B cell (primary cell): ENCODE measurements around the gene ISLR. TPM values are rescaled to one million over a fixed set of nuclear protein-coding genes. Genes with fewer than 3 reads are reported as not detected.

Experiments
- ATAC-seq: fragments of 200-7000 bp; cut with Tn5 transposase; one replicate; pipeline ENCODE4 v1.10.0; 2021; ENCODE audit warnings: low read depth, mild to moderate bottlenecking, moderate number of reproducible peaks, moderate library complexity
- CTCF ChIA-PET: fragments of 350-600 bp; sonication (Branson Sonifier 250); formaldehyde crosslinking; loops from one replicate; lab custom pipeline; 2021; ENCODE audit warnings: antibody characterized with exemption, inconsistent platforms; lab: Charles Lee
- POLR2A ChIA-PET: fragments of 350-600 bp; sonication (Branson Sonifier 250); formaldehyde crosslinking; loops from one replicate; lab custom pipeline; 2021; ENCODE audit warnings: antibody characterized with exemption; lab: Charles Lee
- DNase-seq: peaks from one replicate; pipeline ENCODE4 v3.0.0; 2013
- H2AFZ ChIP-seq: 2 replicates; pipeline ENCODE4 v1.6.1; 2012; ENCODE audit warnings: mild to moderate bottlenecking, low read depth, low read length; ENCODE audit not compliant: insufficient read depth, poor library complexity, severe bottlenecking
- H3K27ac ChIP-seq, 2 donors: 1 replicate in 1 of 2; 2 replicates in 1 of 2; pipeline ENCODE4 v1.5.1; 2012 to 2013; ENCODE audit warnings: low read length in 2 of 2, mild to moderate bottlenecking in 2 of 2, moderate library complexity in 1 of 2
- H3K27me3 ChIP-seq, 4 experiments: fragments of 200-600 bp in 1 of 4; sonication (generic) in 1 of 4; replicated peaks in 1 of 4; 1 replicate in 2 of 4; 2 replicates in 2 of 4; pipeline versions ENCODE4 v1.6.1 to v1.7.0; 2013 to 2016; ENCODE audit warnings: low read length in 3 of 4, mild to moderate bottlenecking in 2 of 4, mixed read lengths in 1 of 4, moderate library complexity in 1 of 4; ENCODE audit not compliant: insufficient read depth in 4 of 4, control insufficient read depth in 3 of 4; ENCODE audit errors: control extremely low read depth in 1 of 4
- H3K36me3 ChIP-seq, 2 experiments: replicated peaks in 1 of 2; 1 replicate in 1 of 2; 2 replicates in 1 of 2; pipeline versions ENCODE4 v1.6.1 to v1.7.1; 2013; ENCODE audit warnings: low read length in 1 of 2; ENCODE audit not compliant: insufficient read depth in 2 of 2, control insufficient read depth in 1 of 2; ENCODE audit errors: control extremely low read depth in 1 of 2, extremely low read depth in 1 of 2
- H3K4me1 ChIP-seq, 2 donors: fragments of 200-600 bp in 1 of 2; sonication (generic) in 1 of 2; 1 replicate in 1 of 2; 2 replicates in 1 of 2; pipeline versions ENCODE4 v1.5.1 to v1.6.1; 2013 to 2017; ENCODE audit warnings: low read length in 2 of 2; ENCODE audit not compliant: control insufficient read depth in 2 of 2, insufficient read depth in 2 of 2
- H3K4me2 ChIP-seq: replicated peaks from 2 replicates; pipeline ENCODE3; 2012; ENCODE audit warnings: mild to moderate bottlenecking, low read depth, low read length; ENCODE audit not compliant: poor library complexity, severe bottlenecking
- H3K4me3 ChIP-seq, 5 experiments: fragments of 200-600 bp in 1 of 5; sonication (generic) in 1 of 5; 1 replicate in 3 of 5; 2 replicates in 2 of 5; pipeline versions ENCODE4 v1.5.1 to v1.7.0; 2011 to 2016; ENCODE audit warnings: low read length in 4 of 5, mild to moderate bottlenecking in 4 of 5, low read depth in 2 of 5, control low read depth in 1 of 5, moderate library complexity in 1 of 5; ENCODE audit not compliant: insufficient read depth in 1 of 5; ENCODE audit errors: control extremely low read depth in 1 of 5, extremely low read depth in 1 of 5
- H3K79me2 ChIP-seq: fragments of 200-600 bp; sonication (generic); one replicate; pipeline ENCODE4 v1.6.0; 2016; ENCODE audit warnings: low read length; ENCODE audit not compliant: control insufficient read depth, insufficient read depth
- H3K9ac ChIP-seq: fragments of 200-600 bp; sonication (generic); 2 replicates; pipeline ENCODE4 v1.6.1; 2017; ENCODE audit warnings: mild to moderate bottlenecking, low read length, moderate library complexity
- H3K9me3 ChIP-seq, 3 donors: one replicate each; pipeline versions ENCODE4 v1.6.1 to v1.7.1; 2013; ENCODE audit warnings: low read length in 2 of 3; ENCODE audit not compliant: control insufficient read depth in 2 of 3, insufficient read depth in 1 of 3; ENCODE audit errors: control extremely low read depth in 1 of 3
- H4K20me1 ChIP-seq: 2 replicates; pipeline ENCODE4 v1.6.0; 2012; ENCODE audit warnings: mild to moderate bottlenecking, low read length; ENCODE audit not compliant: insufficient read depth, control insufficient read depth, poor library complexity, severe bottlenecking
- H3K27ac Mint-ChIP-seq: one replicate; pipeline ENCODE4 v1.8.0; 2021; ENCODE audit warnings: mixed read lengths
- H3K27me3 Mint-ChIP-seq: one replicate; pipeline ENCODE4 v1.8.0; 2021; ENCODE audit warnings: mixed read lengths
- H3K4me1 Mint-ChIP-seq: one replicate; pipeline ENCODE4 v1.8.0; 2021; ENCODE audit warnings: mixed read lengths
- H3K4me3 Mint-ChIP-seq: one replicate; pipeline ENCODE4 v1.8.0; 2021; ENCODE audit warnings: mixed read lengths
- H3K9me3 Mint-ChIP-seq: one replicate; pipeline ENCODE4 v1.8.0; 2022; ENCODE audit warnings: mixed read lengths; ENCODE audit not compliant: insufficient read depth
- EZH2 ChIP-seq: IDR thresholded peaks from 2 replicates; pipeline ENCODE4 v1.6.1; 2012; ENCODE audit warnings: borderline replicate concordance, low read depth, mild to moderate bottlenecking, moderate library complexity, low read length; ENCODE audit not compliant: insufficient read depth, poor library complexity, severe bottlenecking
- WGBS: methylation state at CpG from one replicate; pipeline ENCODE4 v1.1.5; 2013; ENCODE audit warnings: missing lambda C conversion rate; ENCODE audit not compliant: insufficient coverage; 5-methylcytosine and 5-hydroxymethylcytosine counted together
- intact Hi-C: fragments of 100-400 bp; cut with micrococcal nuclease; formaldehyde crosslinking; loops from one replicate; pipeline ENCODE4 v1.10.0; 2022
- polyA plus RNA-seq: library from polyadenylated mRNA; depleted of rRNA; stranded (reverse); fragments of >200 nt; gene quantifications from 2 replicates; pipeline ENCODE4 v1.2.3, GENCODE V29; 2012
- total RNA-seq, 2 donors: library from RNA; stranded (reverse); fragments of 120-200 nt in 1 of 2; gene quantifications; 1 replicate in 1 of 2; 2 replicates in 1 of 2; pipeline versions ENCODE4 v1.2.3 to v1.2.4, GENCODE V29; 2013 to 2022
- TF ChIP-seq, protein P1 (sequence below): fragments of 200-600 bp; IDR thresholded peaks from one replicate; pipeline ENCODE4 v1.8.0; 2022; ENCODE audit warnings: antibody characterized with exemption, mild to moderate bottlenecking

ISLR gene
- total and polyA plus RNA-seq, 2 donors (not counting 1 experiment from before 2014, with no cell fraction given): not detected

DNA sequence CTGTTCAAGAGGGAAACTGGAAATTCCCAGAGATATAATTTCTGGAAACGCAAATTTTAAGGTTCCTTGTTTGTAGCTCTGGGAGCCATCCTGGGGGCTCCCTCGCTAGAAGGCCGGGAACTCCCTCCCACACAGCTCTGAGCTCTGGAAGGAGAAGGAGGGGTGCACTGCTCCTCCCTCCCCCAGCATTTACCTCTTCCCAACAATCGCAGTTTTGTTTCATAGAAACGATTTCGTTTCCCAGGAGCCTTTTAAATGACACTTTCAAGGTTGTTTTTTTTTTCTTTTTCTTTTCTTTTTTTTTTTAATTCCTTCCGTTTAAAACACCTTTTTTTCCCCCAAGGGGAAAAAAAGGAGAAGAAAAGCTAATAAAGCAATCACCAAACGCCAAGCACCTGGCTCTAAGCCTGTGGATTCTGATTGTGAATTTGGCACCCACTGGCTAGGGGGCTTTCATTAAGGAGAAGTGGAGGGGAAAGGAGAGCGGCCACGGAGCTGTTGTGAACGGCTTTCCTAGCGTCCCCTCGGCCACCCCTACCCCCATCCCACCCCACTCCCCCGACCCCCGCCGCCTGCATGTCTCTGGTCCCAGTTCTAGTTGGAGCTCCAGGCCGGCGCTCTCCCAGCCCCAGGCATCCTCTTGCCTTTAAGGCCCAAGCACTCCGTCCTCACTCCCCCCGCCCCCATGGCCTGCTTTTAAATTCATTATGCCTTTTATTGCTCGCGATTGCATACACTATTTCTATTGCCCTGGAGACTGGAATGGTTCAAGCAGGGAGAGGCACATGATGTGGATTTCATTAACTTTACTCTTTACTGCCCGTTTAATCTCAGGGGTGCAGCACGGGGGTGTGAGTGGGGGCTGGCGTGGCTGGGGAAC is 49.0 kb downstream of the ISLR start:
- TF ChIP-seq EZH2: no peak
- TF ChIP-seq, protein P1, sequence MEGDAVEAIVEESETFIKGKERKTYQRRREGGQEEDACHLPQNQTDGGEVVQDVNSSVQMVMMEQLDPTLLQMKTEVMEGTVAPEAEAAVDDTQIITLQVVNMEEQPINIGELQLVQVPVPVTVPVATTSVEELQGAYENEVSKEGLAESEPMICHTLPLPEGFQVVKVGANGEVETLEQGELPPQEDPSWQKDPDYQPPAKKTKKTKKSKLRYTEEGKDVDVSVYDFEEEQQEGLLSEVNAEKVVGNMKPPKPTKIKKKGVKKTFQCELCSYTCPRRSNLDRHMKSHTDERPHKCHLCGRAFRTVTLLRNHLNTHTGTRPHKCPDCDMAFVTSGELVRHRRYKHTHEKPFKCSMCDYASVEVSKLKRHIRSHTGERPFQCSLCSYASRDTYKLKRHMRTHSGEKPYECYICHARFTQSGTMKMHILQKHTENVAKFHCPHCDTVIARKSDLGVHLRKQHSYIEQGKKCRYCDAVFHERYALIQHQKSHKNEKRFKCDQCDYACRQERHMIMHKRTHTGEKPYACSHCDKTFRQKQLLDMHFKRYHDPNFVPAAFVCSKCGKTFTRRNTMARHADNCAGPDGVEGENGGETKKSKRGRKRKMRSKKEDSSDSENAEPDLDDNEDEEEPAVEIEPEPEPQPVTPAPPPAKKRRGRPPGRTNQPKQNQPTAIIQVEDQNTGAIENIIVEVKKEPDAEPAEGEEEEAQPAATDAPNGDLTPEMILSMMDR: no peak
- ChIA-PET CTCF (no interaction called here), POLR2A (no interaction called here)
- Histone ChIP-seq H4K20me1 (no peaks in the 10 kb centered on the region), H3K4me2 (no peak overlapping the region), H3K9ac (no peak overlapping the region), H3K79me2 (no peaks in the 10 kb centered on the region), H3K36me3 (no peaks in the 10 kb centered on the region), H3K27ac (no peak overlapping the region), H2AFZ (no peak overlapping the region), H3K4me1 (no peaks in the 10 kb centered on the region), H3K9me3 (no peaks in the 10 kb centered on the region), H3K4me3 (no peak overlapping the region), H3K27me3 (peaks cover 0 to 13% (median 1%) of the 10 kb centered on the region in 4 experiments)
- no peak for DNase-seq
- no peaks in the 10 kb centered on the region for H3K9me3 Mint-ChIP-seq
- 40% methylated on average over 2 of the region's 25 CpGs for WGBS
- H3K27ac Mint-ChIP-seq: no peak overlapping the region
- no peak for ATAC-seq
- intact Hi-C loops: no loop called here
- H3K4me3 Mint-ChIP-seq: no peak overlapping the region
- no peaks in the 10 kb centered on the region for H3K4me1 Mint-ChIP-seq
- peaks cover 48% of the 10 kb centered on the region for H3K27me3 Mint-ChIP-seq

- H3K9ac ChIP-seq: no peak overlapping the region
- intact Hi-C loops: no loop called here
- no peaks in the 10 kb centered on the region for H3K4me1 ChIP-seq
- H3K4me3 Mint-ChIP-seq: no peak overlapping the region
- no peaks in the 10 kb centered on the region for H3K36me3 ChIP-seq
- peaks cover 0 to 18% (median 1%) of the 10 kb centered on the region in 4 experiments for H3K27me3 ChIP-seq
- POLR2A ChIA-PET: no interaction called here
- WGBS: 63% methylated on average over 5 of the region's 5 CpGs
- H3K9me3 ChIP-seq: no peaks in the 10 kb centered on the region
- H2AFZ ChIP-seq: no peak overlapping the region
- H3K4me1 Mint-ChIP-seq: no peaks in the 10 kb centered on the region
- H3K4me2 ChIP-seq: no peak overlapping the region
- no peaks in the 10 kb centered on the region for H3K79me2 ChIP-seq
- no peak for TF ChIP-seq EZH2
- TF ChIP-seq, protein P1: no peak
- no peak overlapping the region for H3K27ac Mint-ChIP-seq
- H4K20me1 ChIP-seq: no peaks in the 10 kb centered on the region
- ATAC-seq (no peak), DNase-seq (no peak)
- no peaks in the 10 kb centered on the region for H3K9me3 Mint-ChIP-seq
- H3K27me3 Mint-ChIP-seq: peaks cover 46% of the 10 kb centered on the region
- no peak overlapping the region for H3K27ac ChIP-seq
- CTCF ChIA-PET: no interaction called here
- H3K4me3 ChIP-seq: no peak overlapping the region
Observed at GRCh38 chr15:74225928-74226327, 52.4 kb downstream of the ISLR start.
